OCI-LY1 (cell line): ENCODE results near the gene RPS23.

Source experiments
- H2AFZ ChIP-seq: fragments of 200-600 bp; sonication (generic), shearing (Covaris generic); 2 replicates; pipeline ENCODE4 v1.6.0; 2014; ENCODE audit warnings: antibody characterized with exemption, mild to moderate bottlenecking, low read length
- H3F3A ChIP-seq: fragments of 200-600 bp; sonication (generic), shearing (Covaris generic); 2 replicates; pipeline ENCODE4 v1.6.0; 2014; ENCODE audit warnings: mild to moderate bottlenecking, antibody characterized with exemption, low read length, moderate library complexity; ENCODE audit not compliant: insufficient read depth
- H3K27ac ChIP-seq: fragments of 200-600 bp; sonication (generic); 2 replicates; pipeline ENCODE4 v1.5.1; 2014; ENCODE audit warnings: low read length, mixed run types, mild to moderate bottlenecking, low read depth; ENCODE audit not compliant: poor library complexity, severe bottlenecking
- H3K27me3 ChIP-seq: fragments of 200-600 bp; sonication (generic); 2 replicates; pipeline ENCODE4 v1.6.0; 2014; ENCODE audit warnings: antibody characterized with exemption, mild to moderate bottlenecking, low read length, moderate library complexity; ENCODE audit not compliant: insufficient read depth
- H3K36me3 ChIP-seq: fragments of 200-600 bp; sonication (generic); 2 replicates; pipeline ENCODE4 v1.6.1; 2014; ENCODE audit warnings: mild to moderate bottlenecking, antibody characterized with exemption, low read length, moderate library complexity, mixed read lengths; ENCODE audit not compliant: insufficient read depth
- H3K4me1 ChIP-seq: fragments of 200-600 bp; sonication (generic); 2 replicates; pipeline ENCODE4 v1.5.1; 2014; ENCODE audit warnings: mild to moderate bottlenecking, low read length, moderate library complexity; ENCODE audit not compliant: insufficient read depth, severe bottlenecking
- H3K4me2 ChIP-seq: fragments of 200-600 bp; sonication (generic), shearing (Covaris generic); 2 replicates; pipeline ENCODE4 v1.6.1; 2014; ENCODE audit warnings: low read length
- H3K4me3 ChIP-seq: fragments of 200-600 bp; sonication (generic); 2 replicates; pipeline ENCODE4 v1.5.1; 2014; ENCODE audit warnings: low read length, low read depth, mild to moderate bottlenecking, mixed read lengths; ENCODE audit not compliant: poor library complexity, severe bottlenecking
- H3K79me2 ChIP-seq: fragments of 200-600 bp; shearing (Covaris generic); 2 replicates; pipeline ENCODE4 v1.6.1; 2016; ENCODE audit warnings: mixed run types, low read length, mixed read lengths; ENCODE audit not compliant: insufficient read depth
- H3K9ac ChIP-seq: fragments of 200-600 bp; sonication (generic), shearing (Covaris generic); 2 replicates; pipeline ENCODE4 v1.6.1; 2014; ENCODE audit warnings: mild to moderate bottlenecking, low read length, mixed read lengths
- H3K9me2 ChIP-seq: fragments of 200-600 bp; sonication (generic), shearing (Covaris generic); 2 replicates; pipeline ENCODE4 v1.6.1; 2014; ENCODE audit warnings: low read depth, mild to moderate bottlenecking, low read length, mixed read lengths
- H3K9me3 ChIP-seq: fragments of 200-600 bp; shearing (Covaris generic); 2 replicates; pipeline ENCODE4 v1.6.1; 2014; ENCODE audit warnings: low read length, mixed read lengths
- H4K20me1 ChIP-seq: fragments of 200-600 bp; sonication (generic), shearing (Covaris generic); 2 replicates; pipeline ENCODE4 v1.6.0; 2016; ENCODE audit warnings: mild to moderate bottlenecking, low read length; ENCODE audit not compliant: insufficient read depth
- CTCF ChIP-seq: fragments of 200-600 bp; sonication (generic), shearing (Covaris generic); IDR thresholded peaks from 2 replicates; pipeline ENCODE4 v1.5.1; 2017; ENCODE audit warnings: mild to moderate bottlenecking, antibody characterized with exemption, low read length, moderate library complexity, mixed read lengths
- EZH2 ChIP-seq: fragments of 200-600 bp; sonication (generic), shearing (Covaris generic); IDR thresholded peaks from 2 replicates; pipeline ENCODE4 v1.8.0; 2017; ENCODE audit warnings: borderline replicate concordance, mixed run types, mild to moderate bottlenecking, antibody characterized with exemption, low read length, moderate library complexity, mixed read lengths

Gene RPS23

GRCh38 chr5:82309091-82309531 is 31.0 kb upstream of the RPS23 start:
- Histone ChIP-seq H3K9me3 (no peaks in the 10 kb centered on the region), H2AFZ (no peak overlapping the region), H3K27me3 (no peaks in the 10 kb centered on the region), H3K9ac (no peak overlapping the region), H3K9me2 (no peaks in the 10 kb centered on the region), H3K4me1 (no peaks in the 10 kb centered on the region), H3F3A (no peaks in the 10 kb centered on the region), H3K27ac (no peak overlapping the region), H3K4me3 (no peak overlapping the region), H3K36me3 (no peaks in the 10 kb centered on the region), H4K20me1 (no peaks in the 10 kb centered on the region), H3K79me2 (no peaks in the 10 kb centered on the region), H3K4me2 (no peak overlapping the region)
- TF ChIP-seq EZH2: no peak
- TF ChIP-seq CTCF: no peak

GRCh38 chr5:82308416-82308815 is 30.3 kb upstream of the RPS23 start:
- Histone ChIP-seq H3K9me3 (no peaks in the 10 kb centered on the region), H4K20me1 (no peaks in the 10 kb centered on the region), H3K4me1 (no peaks in the 10 kb centered on the region), H3K79me2 (no peaks in the 10 kb centered on the region), H3K27me3 (no peaks in the 10 kb centered on the region), H3K9ac (no peak overlapping the region), H3K9me2 (no peaks in the 10 kb centered on the region), H3K36me3 (no peaks in the 10 kb centered on the region), H3F3A (no peaks in the 10 kb centered on the region), H3K4me2 (no peak overlapping the region), H3K4me3 (no peak overlapping the region), H3K27ac (no peak overlapping the region), H2AFZ (no peak overlapping the region)
- TF ChIP-seq CTCF: no peak
- no peak for TF ChIP-seq EZH2

GRCh38 chr5:82307451-82307850 is 29.3 kb upstream of the RPS23 start:
- no peaks in the 10 kb centered on the region for H3K4me1 ChIP-seq
- H3K36me3 ChIP-seq: no peaks in the 10 kb centered on the region
- H3K79me2 ChIP-seq: no peaks in the 10 kb centered on the region
- no peak overlapping the region for H2AFZ ChIP-seq
- no peaks in the 10 kb centered on the region for H3K27me3 ChIP-seq
- TF ChIP-seq EZH2 (no peak), CTCF (no peak)
- no peak overlapping the region for H3K4me2 ChIP-seq
- no peak overlapping the region for H3K9ac ChIP-seq
- H3K4me3 ChIP-seq: no peak overlapping the region
- H3K27ac ChIP-seq: no peak overlapping the region
- H3K9me3 ChIP-seq: no peaks in the 10 kb centered on the region
- H4K20me1 ChIP-seq: no peaks in the 10 kb centered on the region
- no peaks in the 10 kb centered on the region for H3F3A ChIP-seq
- no peaks in the 10 kb centered on the region for H3K9me2 ChIP-seq
